ENCODE results near the gene LRRC4.
A peak's percentile ranks its signal among the peaks of the same experiment; 100 is the strongest.

Gene LRRC4

GRCh38 chr7:128030654-128031611, at the start of gene LRRC4:
LRRC4 (minus strand) TSS chr7:128031437; CDS start chr7:128030640, 797 bp downstream.
- DNase-seq: peak; percentile 58

GRCh38 chr7:128080169-128080568, 48.9 kb upstream of the LRRC4 start:
- DNase-seq: no peak

- DNase-seq: no peak
These were observed 47.1 kb upstream of the LRRC4 start for GRCh38 chr7:128078309-128078708.

GRCh38 chr7:128076796-128077271, 45.6 kb upstream of the LRRC4 start:
- no peak for DNase-seq

DNA sequence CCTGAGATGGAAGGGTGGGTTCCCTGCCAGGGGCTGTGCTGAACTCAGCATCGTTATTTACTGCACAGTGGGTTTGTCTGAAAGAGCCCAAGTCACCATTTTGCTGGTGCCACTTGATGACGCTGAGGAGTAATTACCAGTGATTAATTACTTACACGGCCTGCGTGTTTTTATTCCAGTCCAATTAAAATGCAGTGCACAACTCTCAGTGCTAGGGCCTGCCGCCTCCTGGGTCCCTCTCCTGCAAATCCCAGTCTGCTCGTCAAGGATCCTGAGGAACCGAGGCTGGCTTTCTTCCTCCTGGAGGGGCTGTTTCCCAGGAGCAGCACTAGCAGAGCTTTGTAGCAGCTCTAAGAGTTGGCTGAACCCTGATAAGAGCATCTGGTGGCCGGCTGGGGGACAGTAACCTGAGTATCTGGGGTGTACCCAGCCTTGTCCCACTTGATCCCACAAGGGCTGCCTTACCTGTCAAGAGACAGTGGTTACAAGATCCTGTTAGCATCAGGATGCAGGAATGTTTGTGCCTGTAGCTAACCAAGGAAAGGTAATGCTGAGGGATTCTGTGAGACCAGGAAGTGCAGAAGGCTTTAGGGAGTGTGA, 45.1 kb upstream of the LRRC4 start:
- DNase-seq: no peak

GRCh38 chr7:128075242-128076095, 44.2 kb upstream of the LRRC4 start:
- DNase-seq: no peak

DNA sequence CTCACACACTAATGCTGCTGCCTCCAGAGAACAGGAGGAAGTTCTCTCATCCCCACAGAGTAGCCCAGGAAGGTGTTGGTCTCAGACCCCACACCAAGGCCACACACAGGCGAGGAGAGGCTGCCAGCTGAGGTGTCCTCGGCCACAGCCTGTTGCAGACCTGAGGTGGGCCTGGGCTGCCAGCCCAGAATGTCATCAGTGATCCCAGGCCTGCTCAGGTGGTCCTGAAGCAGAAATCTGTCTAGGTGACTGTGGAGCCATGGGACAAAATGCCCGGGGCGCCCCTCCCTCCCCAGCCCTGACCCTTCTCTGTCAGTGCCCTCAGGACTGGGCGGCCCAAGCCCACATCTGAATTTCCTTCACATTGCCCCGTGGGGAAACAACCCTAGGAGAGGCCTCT, 43.5 kb upstream of the LRRC4 start:
- DNase-seq: no peak

GRCh38 chr7:128074336-128074735, 43.1 kb upstream of the LRRC4 start:
- no peak for DNase-seq

- no peak for DNase-seq
These were observed 42.6 kb upstream of the LRRC4 start for GRCh38 chr7:128073671-128074310.

- DNase-seq: no peak
These were observed 40.6 kb upstream of the LRRC4 start for GRCh38 chr7:128071801-128072200.

DNA sequence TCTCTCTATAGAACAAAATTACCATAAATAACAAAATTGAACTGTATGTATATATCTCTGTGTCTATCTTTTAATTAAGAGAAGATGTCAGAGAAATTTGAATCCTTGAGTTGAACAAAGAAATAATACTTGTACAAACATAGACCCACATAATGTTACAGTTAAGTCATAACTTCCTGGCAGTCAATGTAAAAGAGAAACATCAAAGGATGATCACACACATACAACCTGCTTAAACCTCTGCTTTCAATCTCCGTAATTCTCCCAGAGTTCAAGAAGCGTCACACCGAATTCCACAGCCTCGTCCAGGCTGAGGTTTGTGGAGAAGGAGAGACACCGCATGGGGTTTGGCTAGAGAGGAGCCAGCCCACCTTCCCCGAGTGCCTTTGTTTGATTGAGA, 40.1 kb upstream of the LRRC4 start:
- no peak for DNase-seq

DNA sequence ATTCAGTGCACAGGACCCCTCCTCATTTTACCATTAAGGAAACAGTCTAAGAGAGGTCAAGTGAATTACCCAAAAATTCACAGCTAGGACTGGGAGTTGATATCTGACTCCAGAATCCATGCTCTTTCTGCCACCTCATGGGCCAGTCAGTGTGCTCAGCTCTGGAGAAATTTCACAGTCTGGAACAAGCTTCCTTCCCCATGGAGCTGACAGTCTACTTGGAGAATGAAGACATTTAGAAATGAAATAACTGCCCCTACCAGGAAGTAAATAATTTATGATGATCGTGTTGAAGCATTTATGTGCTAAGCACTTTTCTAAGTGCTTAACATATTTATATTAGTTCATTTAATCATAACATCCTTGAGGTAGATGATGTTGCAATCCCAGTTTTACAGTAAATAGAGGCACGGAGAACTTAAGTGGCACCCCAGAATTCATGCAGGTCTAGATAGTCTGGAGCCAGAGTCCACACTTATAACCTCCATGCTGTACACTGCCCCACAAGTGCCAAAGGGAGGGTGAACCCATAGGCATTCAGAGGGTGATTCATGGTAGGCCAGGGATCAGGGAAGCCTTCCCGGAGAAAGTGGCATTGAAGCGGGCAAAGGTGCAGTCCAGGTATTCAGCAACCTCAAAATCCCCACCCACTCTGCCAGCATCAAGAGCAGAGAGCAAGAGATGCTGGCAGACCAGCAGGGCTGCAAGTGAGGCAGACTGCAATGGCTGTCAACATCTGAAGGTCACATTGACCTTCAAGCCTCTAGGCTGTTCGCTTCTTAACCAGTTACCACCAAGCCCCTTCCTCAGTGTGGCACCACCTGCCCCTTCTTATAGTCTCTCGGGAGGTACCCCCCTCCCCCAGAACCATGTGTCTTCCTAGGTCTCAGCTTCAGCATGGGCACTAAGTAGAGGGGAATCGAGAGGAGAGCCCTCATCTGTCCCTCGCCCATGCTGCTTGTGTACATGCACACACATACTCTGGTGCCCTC, 38.4 kb upstream of the LRRC4 start:
- DNase-seq: no peak

- no peak for DNase-seq
These were observed 37.5 kb upstream of the LRRC4 start for GRCh38 chr7:128068785-128069184.

DNA sequence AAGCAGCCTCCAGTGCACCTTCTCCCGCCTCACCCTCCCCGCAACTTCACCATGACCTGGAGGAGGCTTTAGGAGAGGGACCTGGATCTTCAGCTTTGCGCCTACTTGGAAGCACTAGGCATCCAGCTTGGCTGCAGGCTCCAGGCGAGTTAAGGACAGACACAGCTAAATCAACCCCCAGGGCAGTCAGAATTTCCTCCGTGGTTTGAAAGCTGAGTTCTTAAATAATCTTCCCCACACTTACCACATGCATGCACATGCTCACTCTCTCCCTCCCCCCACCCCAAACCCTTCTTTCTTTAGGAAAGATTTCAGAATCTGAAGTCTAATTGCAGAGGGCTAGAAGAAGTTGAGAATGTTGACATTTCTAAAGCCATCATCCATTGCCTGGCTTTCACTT, 36.7 kb upstream of the LRRC4 start:
- DNase-seq: no peak

- DNase-seq: no peak
These were observed 35.6 kb upstream of the LRRC4 start for GRCh38 chr7:128066858-128067257.

DNA sequence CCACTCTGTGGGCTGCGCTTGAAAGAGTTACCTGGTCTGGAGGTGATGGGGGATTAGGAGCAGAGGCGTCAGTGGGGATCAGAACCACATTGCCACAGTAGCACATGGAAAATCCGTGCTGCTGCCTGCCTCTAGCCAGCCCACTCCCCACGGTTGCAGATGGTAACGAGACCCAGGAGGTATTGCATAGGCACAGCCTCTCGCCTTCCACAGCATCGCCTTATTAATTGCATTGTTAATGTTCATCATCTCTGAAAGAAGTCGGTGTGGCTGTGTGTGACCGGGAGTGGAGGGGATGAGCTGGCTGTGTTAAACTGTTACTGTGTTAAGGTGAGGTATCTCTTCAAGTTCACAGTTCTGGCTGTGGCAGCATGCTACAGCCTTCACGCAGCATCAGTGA, 35.2 kb upstream of the LRRC4 start:
- DNase-seq: no peak

- DNase-seq: no peak
These were observed 34.6 kb upstream of the LRRC4 start for GRCh38 chr7:128065872-128066271.

DNA sequence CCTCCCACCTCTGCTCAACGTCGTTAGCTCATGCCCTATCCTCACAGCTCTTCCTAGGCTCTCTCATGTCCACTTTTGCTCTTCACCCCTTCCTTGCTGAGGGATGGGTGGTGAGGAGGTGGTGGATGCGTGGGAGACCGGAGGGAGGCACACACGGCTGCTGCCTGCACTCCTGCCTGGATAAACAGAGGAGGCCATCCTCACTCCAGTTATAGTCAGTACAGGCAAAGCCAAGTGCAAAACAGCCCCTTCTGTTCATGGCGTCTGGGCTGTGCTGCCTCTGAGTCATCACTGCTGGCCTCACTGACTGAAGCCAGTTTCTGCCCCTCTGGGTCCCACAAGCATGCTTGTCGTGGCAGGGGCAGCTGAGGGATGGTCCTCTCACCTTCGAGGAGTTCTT, 31.9 kb upstream of the LRRC4 start:
- DNase-seq: no peak

DNA sequence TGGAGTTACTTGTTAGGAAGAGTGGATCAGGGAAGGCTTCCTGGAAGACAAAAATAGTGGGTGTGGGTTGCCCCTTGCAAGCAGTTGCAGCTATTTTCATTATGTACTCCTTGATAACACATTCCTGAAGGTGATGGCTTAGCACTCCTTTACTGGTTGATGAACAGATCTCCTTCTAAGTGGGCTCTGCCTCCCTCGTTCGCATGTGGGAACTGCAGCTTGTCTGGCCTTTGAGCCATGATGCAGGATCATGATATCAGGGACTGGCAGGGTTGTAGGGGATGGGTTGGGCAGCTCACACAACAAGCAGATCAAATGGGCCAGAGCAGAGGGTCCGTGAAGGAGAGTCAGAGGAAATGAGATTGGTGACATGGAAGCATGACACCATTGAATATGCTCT, 28.8 kb upstream of the LRRC4 start:
- DNase-seq: no peak

GRCh38 chr7:128059143-128059988, 28.1 kb upstream of the LRRC4 start:
- DNase-seq: no peak
